ENCODE data around the gene WTAP.
A peak's percentile ranks its signal among the peaks of the same experiment; 100 is the strongest.
"Not testable (repeated sequence)": the region's sequence is repeated elsewhere in the genome, so short reads cannot be mapped to it uniquely, and the experiment has no call there.

Gene WTAP

GRCh38 chr6:159729598-159730331 lies 2.5 kb downstream of the WTAP start:
- no peak for DNase-seq

GRCh38 chr6:159730332-159730676 lies 3.0 kb downstream of the WTAP start:
- DNase-seq = no peak

GRCh38 chr6:159732550-159732949 lies 5.2 kb downstream of the WTAP start:
- DNase-seq = not testable (repeated sequence)

DNA sequence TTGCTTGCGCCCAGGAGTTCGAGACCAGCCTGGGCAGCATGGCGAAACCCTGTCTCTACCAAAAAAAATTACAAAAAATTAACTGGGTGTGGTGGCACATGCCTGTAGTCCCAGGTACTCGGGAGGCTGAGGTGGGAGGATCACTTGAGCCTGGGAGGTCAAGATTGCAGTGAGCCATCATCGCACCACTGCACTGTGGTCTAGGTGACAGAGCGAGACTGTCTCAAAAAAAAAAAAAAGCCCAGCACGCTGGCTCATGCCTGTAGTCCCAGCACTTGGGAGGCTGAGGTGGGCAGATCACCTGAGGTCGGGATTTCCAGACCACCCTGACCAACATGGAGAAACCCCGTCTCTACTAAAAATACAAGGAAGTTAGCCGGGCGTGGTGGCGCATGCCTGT lies 6.1 kb downstream of the WTAP start:
- DNase-seq = not testable (repeated sequence)

- no peak for DNase-seq
Observed at GRCh38 chr6:159736908-159737307, 9.6 kb downstream of the WTAP start.

- DNase-seq = no peak
Observed at GRCh38 chr6:159739341-159739740, 12.0 kb downstream of the WTAP start.

GRCh38 chr6:159742165-159742564 lies 14.9 kb downstream of the WTAP start:
- DNase-seq = no peak

DNA sequence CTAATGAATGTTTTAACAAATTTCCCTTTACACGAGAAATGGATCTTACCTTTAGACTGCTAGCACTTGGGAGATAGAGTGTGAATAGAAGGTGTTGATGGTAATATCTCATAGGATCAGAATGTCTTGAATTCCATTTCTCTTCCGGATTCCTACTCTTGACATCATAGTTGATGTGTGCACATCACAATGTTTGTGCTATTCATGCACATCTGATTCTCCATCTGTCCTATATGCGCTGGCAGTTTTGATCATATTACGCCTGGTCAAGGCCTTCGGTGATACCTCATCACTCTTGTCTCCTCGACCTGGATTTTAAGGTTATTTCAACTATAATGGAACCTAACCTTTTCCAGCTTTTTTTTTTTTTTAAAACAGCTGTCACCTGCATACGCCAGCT lies 17.8 kb downstream of the WTAP start:
- DNase-seq = no peak

DNA sequence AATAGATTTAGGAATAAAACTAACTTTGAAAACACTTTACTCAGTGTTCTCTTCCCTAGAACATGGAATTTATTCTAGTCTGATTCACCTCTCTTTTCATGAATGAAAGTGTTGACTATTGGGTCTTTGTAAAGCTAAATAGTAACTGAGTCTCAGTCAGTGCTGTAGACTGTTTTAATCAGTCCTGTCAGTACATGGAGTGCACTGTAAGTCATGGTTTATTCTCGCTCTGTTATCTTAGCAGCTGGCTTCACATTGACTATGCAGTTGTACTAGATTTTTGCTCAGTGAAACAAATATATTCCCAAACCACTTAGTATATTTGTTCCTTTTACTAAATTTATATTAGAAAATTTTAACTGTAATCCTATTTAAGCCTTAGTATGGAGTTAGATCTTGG lies 19.5 kb downstream of the WTAP start:
- DNase-seq = no peak

GRCh38 chr6:159748127-159748526 lies 20.8 kb downstream of the WTAP start:
- DNase-seq = not testable (repeated sequence)

DNA sequence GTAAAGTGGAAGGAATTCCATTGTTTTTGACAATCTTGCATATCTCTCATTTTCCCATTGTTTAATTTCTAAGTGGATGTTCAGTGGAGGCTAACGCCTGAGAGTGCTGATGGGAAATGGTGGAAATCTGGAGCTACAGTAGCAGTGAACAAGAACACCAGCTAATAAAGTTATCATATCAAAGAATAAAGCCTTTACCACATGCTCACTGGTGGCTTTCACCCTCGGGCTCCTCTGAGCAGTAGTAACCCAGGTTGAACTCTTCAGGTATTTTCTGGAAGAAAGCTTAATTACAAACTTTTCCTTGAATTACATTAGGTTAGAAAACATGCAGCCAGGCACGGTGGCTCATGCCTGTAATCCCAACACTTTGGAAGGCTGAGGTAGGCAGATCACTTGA lies 24.1 kb downstream of the WTAP start:
- no peak for DNase-seq

DNA sequence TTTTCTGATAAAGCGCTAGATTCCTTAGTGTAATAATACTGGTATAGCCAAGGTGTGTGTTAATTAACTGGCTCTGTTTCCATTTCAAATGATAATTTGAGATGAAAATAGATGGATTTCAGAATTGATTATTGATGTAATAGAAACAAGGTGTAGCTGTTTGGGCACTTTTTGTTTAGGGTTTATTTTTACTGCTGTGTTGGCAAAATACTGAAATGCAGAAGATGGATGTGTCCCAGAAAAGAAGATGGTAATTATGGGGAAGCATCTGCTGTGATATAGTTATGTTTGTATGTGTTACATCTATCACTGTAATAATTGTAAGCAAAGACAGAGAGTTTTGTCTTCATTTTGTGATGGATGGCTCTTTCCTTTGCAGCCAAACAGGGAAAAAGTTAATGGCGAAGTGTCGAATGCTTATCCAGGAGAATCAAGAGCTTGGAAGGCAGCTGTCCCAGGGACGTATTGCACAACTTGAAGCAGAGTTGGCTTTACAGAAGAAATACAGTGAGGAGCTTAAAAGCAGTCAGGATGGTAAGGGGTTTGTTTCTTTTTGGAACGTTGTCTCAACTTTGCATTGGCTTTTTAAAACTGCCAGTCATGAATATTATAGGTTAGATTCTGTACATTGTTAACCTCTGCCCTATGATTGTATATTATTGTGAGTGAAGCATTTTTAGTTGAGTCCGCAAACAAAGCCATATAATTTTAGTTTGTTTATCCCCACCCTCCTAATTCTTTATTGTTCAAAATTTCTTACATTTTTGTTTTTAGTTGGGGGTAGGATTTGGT lies 26.0 kb downstream of the WTAP start:
- no peak for DNase-seq

DNA sequence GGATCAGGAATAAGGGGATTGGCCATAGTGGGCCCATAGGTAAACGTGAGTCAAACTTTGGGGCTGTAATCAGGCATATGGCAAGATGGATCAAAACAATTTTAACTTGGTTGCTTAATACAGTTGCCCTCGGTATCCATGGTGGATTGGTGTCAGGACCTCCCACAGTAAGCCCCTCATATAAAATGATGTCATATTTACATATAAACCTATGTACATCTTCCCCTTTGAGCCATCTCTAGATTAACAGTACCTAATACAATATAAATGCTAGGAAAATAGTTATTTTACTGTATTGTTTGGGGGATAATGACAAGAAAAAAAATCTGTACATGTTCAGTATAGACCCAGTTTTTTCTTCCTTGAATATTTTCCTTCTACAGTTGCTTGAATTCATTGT lies 27.1 kb downstream of the WTAP start:
- no peak for DNase-seq

- no peak for DNase-seq
Observed at GRCh38 chr6:159754959-159755914, 27.9 kb downstream of the WTAP start.

GRCh38 chr6:159756508-159756907 lies 29.2 kb downstream of the WTAP start:
- no peak for DNase-seq

DNA sequence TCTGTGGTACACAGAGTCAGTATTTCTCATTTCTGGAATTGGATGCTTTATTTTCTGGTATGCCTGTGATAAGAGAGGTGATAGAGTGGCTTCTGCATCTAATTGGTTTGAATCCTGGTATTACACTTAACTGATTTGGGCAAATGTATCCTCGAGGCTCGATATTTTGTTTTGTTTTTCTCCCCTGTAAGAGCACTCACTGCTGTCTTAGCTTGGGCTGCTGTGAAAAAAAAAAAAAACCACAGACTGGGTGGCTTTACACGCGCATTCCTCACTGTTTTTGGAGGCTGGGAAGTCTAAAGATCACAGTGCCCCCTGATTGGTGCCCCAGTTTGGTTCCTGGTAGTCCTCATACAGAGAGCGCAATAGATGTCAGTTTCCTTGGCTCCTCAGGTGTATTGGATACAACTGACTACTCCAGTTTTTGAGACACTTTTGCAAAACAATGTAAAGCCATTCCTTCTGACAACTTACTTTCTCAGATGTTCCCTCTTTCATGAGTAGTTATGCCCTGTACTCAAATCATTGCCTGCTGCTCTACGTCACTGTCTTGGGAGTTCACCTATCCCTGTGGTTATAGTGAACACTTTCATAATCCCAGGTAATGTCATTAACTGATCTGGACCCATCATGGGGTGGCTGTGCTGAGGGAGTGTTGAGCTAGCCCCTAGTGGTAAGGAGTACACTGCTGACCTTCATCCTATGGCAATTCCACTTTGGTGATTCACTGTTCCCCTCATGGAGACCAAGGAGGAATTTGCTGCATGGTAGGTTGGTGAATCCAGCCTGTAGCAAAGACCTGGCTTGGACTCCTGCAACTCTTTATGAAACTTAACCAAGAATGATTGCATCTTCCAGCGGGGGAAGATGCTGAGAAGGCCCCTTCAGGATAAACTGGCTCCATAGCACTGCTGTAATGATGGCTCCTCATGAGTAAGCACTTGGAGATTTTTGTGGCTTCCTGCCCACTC lies 31.0 kb downstream of the WTAP start:
- no peak for DNase-seq

DNA sequence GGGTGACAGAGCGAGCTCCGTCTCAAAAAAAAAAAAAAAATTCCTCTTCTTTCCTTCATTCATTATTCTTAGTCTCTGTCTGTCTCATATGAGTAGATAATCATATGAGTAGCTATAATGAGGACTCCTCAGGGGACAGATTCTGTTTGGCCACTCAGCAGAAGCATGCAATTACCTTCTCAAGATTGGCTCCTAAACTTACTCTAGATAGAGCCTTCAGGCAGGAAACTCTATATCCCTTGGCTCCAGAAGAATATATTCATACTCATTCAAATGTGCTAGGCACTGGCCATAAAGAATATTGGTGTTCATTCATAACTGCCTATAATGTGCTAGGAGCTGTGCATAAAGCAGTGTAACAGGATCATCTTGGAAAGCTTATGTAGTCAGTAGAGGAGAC lies 32.3 kb downstream of the WTAP start:
- DNase-seq = no peak

DNA sequence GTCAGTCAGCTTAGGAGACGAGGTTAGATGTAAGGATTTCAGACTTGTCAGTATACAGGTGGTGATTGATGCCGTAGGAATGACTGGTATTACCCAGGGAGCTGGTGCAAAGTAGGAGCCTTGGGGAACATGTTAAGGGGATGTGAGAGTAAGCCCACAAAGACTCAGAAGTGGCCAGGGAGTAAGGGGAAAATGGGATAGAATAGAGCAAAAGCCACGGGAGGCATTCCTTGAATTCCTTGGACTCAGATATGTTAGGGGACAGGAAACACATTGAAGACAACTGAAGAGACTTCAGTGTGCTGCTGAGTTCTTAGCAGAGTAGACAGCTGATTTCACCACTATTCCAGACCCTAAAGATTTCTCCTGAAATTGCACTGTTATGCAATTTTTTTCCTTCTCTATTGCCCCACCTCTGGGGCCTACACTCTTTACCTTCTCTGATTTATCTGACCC lies 33.3 kb downstream of the WTAP start:
- no peak for DNase-seq

DNA sequence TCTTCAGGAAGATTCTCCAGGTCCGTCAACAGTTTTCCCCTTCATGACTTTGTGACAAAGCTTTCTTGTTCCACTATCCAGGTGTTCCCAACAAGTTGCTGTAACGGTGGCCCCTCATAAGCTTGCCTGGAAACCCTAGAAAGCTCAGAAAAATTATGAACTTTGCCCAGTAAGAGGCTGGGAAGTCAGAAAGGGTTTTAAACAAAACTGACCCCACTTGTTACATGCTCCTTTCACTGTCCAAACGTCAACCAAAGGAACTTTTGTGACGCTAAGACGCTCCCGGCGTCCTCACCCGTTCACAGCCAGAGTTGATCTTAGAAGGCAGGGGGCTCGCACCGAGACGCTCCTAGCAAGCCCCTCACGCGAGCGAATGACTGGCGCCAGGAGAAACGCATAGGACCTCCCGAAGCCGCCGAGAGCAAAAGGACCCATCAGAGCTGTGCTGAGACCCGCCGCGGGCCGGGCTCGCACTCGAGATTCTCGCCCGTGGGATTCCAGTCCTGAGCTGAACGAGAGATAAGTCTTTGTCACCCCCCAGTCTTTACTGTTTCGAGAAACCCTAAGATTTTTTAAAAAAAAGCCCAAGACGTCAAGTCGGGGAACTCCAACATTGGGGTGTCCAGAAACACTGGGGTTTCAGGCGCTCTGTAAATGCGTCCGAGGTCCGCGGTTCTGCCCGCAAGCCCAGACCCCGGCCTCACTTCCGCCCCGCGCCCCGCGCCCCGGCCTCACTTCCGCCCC lies 34.0 kb downstream of the WTAP start:
- DNase-seq = peak; percentile 74

DNA sequence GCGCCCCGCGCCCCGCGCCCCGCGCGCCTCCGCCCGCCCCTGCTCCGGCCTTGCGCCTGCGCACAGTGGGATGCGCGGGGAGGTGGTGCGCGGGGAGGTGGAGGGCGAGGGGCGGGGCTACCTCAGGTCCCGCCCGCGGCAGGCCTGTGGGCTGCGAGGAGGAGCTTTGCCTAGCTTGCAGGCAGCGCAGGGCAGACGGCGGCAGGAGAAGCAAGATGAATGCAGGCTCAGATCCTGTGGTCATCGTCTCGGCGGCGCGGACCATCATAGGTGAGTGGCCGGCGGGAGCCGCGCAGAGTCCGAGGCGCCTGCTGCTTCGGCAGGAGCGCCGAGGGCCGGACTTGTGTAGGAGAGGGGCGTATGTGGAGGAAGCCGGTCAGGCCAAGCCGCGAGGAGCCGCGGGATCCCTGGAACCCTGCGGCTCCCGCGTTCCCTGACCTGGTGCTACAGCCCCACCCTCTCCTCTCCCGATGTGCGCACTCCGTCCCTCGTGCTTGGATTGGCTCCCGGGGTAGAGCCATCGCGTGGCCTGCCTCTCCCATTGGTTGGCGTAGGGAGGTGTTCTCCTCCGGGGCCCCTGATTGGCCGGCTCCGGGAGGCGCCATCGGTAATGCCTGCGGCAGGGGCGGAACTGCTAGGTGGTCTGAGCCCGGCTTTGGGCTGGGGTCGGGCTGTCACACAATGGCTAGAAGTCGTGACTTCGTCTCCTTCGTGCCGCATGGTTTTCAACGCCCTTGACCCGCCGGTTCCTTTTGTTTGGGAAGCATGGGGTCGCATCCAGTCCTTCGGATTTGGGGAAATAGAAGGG lies 34.8 kb downstream of the WTAP start, which contains the start of gene ACAT2:
Gene ACAT2 (plus strand): TSS at position 173 of the 808 bp plus-strand sequence. CDS start 43 bp downstream, at position 216.
- DNase-seq = peak; percentile 95

Measured in activated CD8-positive, alpha-beta memory T cell treated with anti-CD3 and anti-CD28 coated beads, Interleukin-2, amount 50 U/mL, for 48 hours (primary cell).